Neural progenitor cell (in vitro differentiated cells): ENCODE measurements around the gene DAPL1. TPM values are rescaled to one million over a fixed set of nuclear protein-coding genes. Genes with fewer than 3 reads are reported as not detected.

Experiments
- DNase-seq: peaks from one replicate; pipeline ENCODE4 v3.0.0-alpha.2; 2016; ENCODE audit warnings: low spot score
- H2AFZ ChIP-seq: fragments of 200-600 bp; sonication (generic); replicated peaks from 2 replicates; pipeline ENCODE4 v1.6.1; 2016; ENCODE audit warnings: antibody characterized with exemption
- H3F3A ChIP-seq: fragments of 200-600 bp; sonication (generic); 2 replicates; pipeline ENCODE4 v1.6.1; 2016; ENCODE audit warnings: antibody characterized with exemption, low read depth
- H3K27ac ChIP-seq: fragments of 200-600 bp; sonication (generic); 2 replicates; pipeline ENCODE4 v1.5.1; 2016; ENCODE audit warnings: mild to moderate bottlenecking
- H3K27me3 ChIP-seq: fragments of 200-600 bp; sonication (generic); 2 replicates; pipeline ENCODE4 v1.6.1; 2016; ENCODE audit warnings: mild to moderate bottlenecking, moderate library complexity
- H3K36me3 ChIP-seq: fragments of 200-600 bp; sonication (generic); 2 replicates; pipeline ENCODE4 v1.5.1; 2016
- H3K4me1 ChIP-seq: fragments of 200-600 bp; sonication (generic); 2 replicates; pipeline ENCODE4 v1.6.1; 2016; ENCODE audit warnings: mixed run types
- H3K4me2 ChIP-seq: fragments of 200-600 bp; sonication (generic); 2 replicates; pipeline ENCODE4 v1.6.1; 2016
- H3K4me3 ChIP-seq: fragments of 200-600 bp; sonication (generic); 2 replicates; pipeline ENCODE4 v1.5.1; 2016
- H3K79me2 ChIP-seq: fragments of 200-600 bp; sonication (generic); 2 replicates; pipeline ENCODE4 v1.6.1; 2016; ENCODE audit warnings: low read depth
- H3K9ac ChIP-seq: fragments of 200-600 bp; sonication (generic); 2 replicates; pipeline ENCODE4 v1.6.1; 2016
- H3K9me3 ChIP-seq: fragments of 200-600 bp; sonication (generic); 2 replicates; pipeline ENCODE4 v1.5.1; 2016; ENCODE audit warnings: low read depth
- H4K20me1 ChIP-seq: fragments of 200-600 bp; sonication (generic); 2 replicates; pipeline ENCODE4 v1.6.1; 2016; ENCODE audit warnings: low read depth
- H3K27ac Mint-ChIP-seq: 3 replicates; pipeline ENCODE4 v1.8.0; 2021; ENCODE audit warnings: mixed read lengths
- H3K27me3 Mint-ChIP-seq: 2 replicates; pipeline ENCODE4 v1.8.0; 2022; ENCODE audit warnings: low read depth, mild to moderate bottlenecking, inconsistent platforms, moderate library complexity, mixed read lengths; ENCODE audit not compliant: insufficient read depth
- H3K36me3 Mint-ChIP-seq: 3 replicates; pipeline ENCODE4 v1.8.0; 2021; ENCODE audit warnings: mixed read lengths
- H3K4me1 Mint-ChIP-seq: 3 replicates; pipeline ENCODE4 v1.8.0; 2021; ENCODE audit warnings: mixed read lengths
- H3K4me3 Mint-ChIP-seq: 3 replicates; pipeline ENCODE4 v1.8.0; 2021; ENCODE audit warnings: mild to moderate bottlenecking, moderate library complexity, mixed read lengths
- H3K9me3 Mint-ChIP-seq: 3 replicates; pipeline ENCODE4 v1.8.0; 2020; ENCODE audit warnings: mixed read lengths
- EZH2 ChIP-seq: fragments of 200-600 bp; sonication (generic); IDR thresholded peaks from 2 replicates; pipeline ENCODE4 v1.6.1; 2017; ENCODE audit warnings: antibody characterized with exemption, mild to moderate bottlenecking, moderate library complexity
- EZH2phosphoT487 ChIP-seq: fragments of 200-600 bp; sonication (generic); IDR thresholded peaks from 2 replicates; pipeline ENCODE4 v1.6.1; 2017; ENCODE audit warnings: antibody characterized with exemption
- total RNA-seq: library from RNA; depleted of rRNA; stranded (reverse); fragments of >200 nt; gene quantifications from 2 replicates; pipeline ENCODE4 v1.2.3, GENCODE V29; 2015; ENCODE audit warnings: low replicate concordance
- TF ChIP-seq, protein P1 (sequence below): fragments of 200-600 bp; sonication (generic); IDR thresholded peaks from 2 replicates; pipeline ENCODE4 v1.5.1; 2017; ENCODE audit warnings: antibody characterized with exemption, mild to moderate bottlenecking

DAPL1 gene
- total RNA-seq, 1 donor from 2014 or later, result not detected

DNA sequence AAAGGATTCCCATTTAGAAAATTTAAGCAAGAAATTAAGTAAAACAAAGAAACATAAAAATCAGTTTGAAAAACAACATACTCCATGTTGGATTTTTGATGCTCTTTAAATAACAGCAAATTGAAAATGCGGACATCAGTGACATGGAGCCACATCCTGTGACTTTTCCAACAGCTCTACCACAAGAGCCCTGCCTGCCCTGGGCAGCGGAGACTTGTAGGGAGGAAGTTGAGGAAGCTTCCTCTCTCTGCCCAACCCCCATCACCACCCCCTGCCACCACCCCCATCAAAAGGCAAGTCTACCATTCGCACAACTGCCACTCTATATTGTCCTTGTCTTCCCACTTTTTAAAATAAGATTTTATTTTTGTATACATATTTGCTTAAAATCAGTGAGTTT lies 32.8 kb upstream of the DAPL1 start:
- H3K27ac Mint-ChIP-seq, result no peak overlapping the region
- no peak overlapping the region for H3K4me3 Mint-ChIP-seq
- no peaks in the 10 kb centered on the region for H3K9me3 Mint-ChIP-seq
- H3K4me1 Mint-ChIP-seq, result no peaks in the 10 kb centered on the region
- H3K36me3 Mint-ChIP-seq, result no peaks in the 10 kb centered on the region
- Histone ChIP-seq H4K20me1 (no peaks in the 10 kb centered on the region), H3K36me3 (no peaks in the 10 kb centered on the region), H3K27ac (no peak overlapping the region), H3F3A (no peaks in the 10 kb centered on the region), H3K9ac (no peak overlapping the region), H3K79me2 (no peaks in the 10 kb centered on the region), H2AFZ (no peak overlapping the region), H3K4me1 (no peaks in the 10 kb centered on the region), H3K4me3 (no peak overlapping the region), H3K9me3 (no peaks in the 10 kb centered on the region), H3K27me3 (no peaks in the 10 kb centered on the region), H3K4me2 (no peak overlapping the region)
- TF ChIP-seq EZH2phosphoT487, result no peak
- TF ChIP-seq EZH2, result no peak
- TF ChIP-seq, protein P1, sequence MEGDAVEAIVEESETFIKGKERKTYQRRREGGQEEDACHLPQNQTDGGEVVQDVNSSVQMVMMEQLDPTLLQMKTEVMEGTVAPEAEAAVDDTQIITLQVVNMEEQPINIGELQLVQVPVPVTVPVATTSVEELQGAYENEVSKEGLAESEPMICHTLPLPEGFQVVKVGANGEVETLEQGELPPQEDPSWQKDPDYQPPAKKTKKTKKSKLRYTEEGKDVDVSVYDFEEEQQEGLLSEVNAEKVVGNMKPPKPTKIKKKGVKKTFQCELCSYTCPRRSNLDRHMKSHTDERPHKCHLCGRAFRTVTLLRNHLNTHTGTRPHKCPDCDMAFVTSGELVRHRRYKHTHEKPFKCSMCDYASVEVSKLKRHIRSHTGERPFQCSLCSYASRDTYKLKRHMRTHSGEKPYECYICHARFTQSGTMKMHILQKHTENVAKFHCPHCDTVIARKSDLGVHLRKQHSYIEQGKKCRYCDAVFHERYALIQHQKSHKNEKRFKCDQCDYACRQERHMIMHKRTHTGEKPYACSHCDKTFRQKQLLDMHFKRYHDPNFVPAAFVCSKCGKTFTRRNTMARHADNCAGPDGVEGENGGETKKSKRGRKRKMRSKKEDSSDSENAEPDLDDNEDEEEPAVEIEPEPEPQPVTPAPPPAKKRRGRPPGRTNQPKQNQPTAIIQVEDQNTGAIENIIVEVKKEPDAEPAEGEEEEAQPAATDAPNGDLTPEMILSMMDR, result no peak
- H3K27me3 Mint-ChIP-seq, result peaks cover 2% of the 10 kb centered on the region
- no peak for DNase-seq

DNA sequence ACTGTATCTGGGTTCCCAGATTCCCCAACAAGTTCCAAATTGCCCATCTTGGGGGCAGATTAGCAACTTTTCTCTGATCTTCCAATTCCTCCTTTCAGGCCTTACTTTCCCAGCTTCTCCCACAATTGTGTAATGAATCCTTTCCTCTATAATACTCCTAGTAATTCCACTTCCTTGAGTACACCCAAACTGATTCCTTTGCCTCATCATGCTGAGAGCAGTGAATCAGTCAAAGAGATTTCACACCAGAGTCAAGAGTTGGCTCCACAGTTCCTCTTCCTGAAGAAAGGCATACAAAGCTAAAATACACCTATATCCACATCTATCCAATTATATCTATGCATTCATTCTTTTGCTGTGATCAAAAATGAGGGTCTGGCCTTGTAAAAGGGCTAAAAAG lies 28.6 kb upstream of the DAPL1 start:
- no peaks in the 10 kb centered on the region for H3K4me1 Mint-ChIP-seq
- no peak for DNase-seq
- Histone ChIP-seq H3F3A (no peaks in the 10 kb centered on the region), H3K79me2 (no peaks in the 10 kb centered on the region), H3K36me3 (no peaks in the 10 kb centered on the region), H4K20me1 (no peaks in the 10 kb centered on the region), H3K4me3 (no peak overlapping the region), H3K9me3 (no peaks in the 10 kb centered on the region), H3K27me3 (no peaks in the 10 kb centered on the region), H3K4me1 (no peaks in the 10 kb centered on the region), H3K27ac (no peak overlapping the region), H3K9ac (no peak overlapping the region), H3K4me2 (no peak overlapping the region), H2AFZ (peak overlapping the region; percentile 73)
- H3K4me3 Mint-ChIP-seq, result no peak overlapping the region
- peaks cover 6% of the 10 kb centered on the region for H3K27me3 Mint-ChIP-seq
- no peak overlapping the region for H3K27ac Mint-ChIP-seq
- H3K9me3 Mint-ChIP-seq, result no peaks in the 10 kb centered on the region
- TF ChIP-seq EZH2 (no peak), EZH2phosphoT487 (no peak)
- TF ChIP-seq, protein P1, result no peak
- H3K36me3 Mint-ChIP-seq, result no peaks in the 10 kb centered on the region

DNA sequence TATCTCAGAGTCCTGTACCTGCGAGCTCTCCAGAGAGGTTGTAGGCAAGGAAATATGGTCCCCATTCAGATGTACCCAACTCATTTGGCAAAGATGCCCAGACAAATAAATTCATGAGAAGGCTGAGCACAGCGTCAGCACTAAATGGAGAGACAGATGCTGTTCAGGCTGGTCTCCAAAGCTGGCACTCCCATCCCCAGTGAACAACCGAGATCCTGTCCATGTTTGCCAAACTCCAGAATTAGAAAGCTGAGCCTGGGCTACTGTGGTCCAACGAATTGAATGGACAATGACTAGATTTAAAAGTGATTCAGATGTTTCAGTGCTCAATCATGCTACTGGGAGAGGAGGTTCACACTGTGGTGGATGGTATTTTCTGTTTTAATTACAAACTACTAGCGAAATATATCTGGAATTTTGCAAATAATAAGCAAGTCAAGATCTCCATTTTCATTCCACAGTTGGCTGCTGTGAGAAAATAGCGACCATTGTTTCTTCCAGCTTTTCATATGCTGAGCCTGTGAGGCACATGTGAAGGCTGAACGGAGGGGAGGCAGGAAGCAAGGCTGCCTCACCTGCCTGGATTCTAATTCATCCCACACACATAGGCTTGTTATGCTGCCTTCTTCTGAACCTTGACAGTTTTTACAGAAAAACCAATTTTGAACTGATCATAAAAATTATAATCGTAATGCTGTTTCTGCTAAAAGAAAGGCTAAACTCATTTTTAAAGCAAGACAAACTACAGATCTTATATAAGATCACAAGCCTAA lies 22.6 kb upstream of the DAPL1 start:
- no peaks in the 10 kb centered on the region for H3K36me3 Mint-ChIP-seq
- Histone ChIP-seq H3K4me2 (no peak overlapping the region), H3K27ac (no peak overlapping the region), H3K9ac (no peak overlapping the region), H3K4me1 (no peaks in the 10 kb centered on the region), H3K79me2 (no peaks in the 10 kb centered on the region), H3F3A (no peaks in the 10 kb centered on the region), H3K9me3 (no peaks in the 10 kb centered on the region), H3K27me3 (no peaks in the 10 kb centered on the region), H2AFZ (no peak overlapping the region), H4K20me1 (no peaks in the 10 kb centered on the region), H3K36me3 (no peaks in the 10 kb centered on the region), H3K4me3 (no peak overlapping the region)
- no peak for DNase-seq
- H3K27ac Mint-ChIP-seq, result no peak overlapping the region
- H3K4me3 Mint-ChIP-seq, result no peak overlapping the region
- peaks cover 4% of the 10 kb centered on the region for H3K27me3 Mint-ChIP-seq
- H3K4me1 Mint-ChIP-seq, result no peaks in the 10 kb centered on the region
- H3K9me3 Mint-ChIP-seq, result no peaks in the 10 kb centered on the region
- TF ChIP-seq EZH2phosphoT487, result no peak

DNA sequence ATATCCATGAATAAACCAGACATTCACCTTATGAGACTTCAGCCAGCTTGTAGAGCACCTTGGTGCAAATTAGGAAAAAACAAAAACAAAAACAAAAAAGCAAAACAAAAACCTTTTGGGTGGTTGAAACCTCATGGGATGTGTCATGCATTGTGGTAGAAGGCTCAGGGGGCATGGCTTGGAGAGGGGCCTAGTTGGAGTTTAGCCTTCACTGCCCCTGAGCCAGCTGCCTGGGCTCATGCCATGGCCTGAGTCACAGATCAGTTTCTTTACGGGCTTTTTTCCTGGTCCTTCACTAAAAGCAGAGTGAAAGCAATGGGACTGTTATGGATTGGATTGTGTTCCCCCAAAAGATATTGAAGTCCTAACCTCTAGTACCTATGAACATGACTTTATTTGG lies 22.0 kb upstream of the DAPL1 start:
- H3K9ac ChIP-seq, result no peak overlapping the region
- no peaks in the 10 kb centered on the region for H4K20me1 ChIP-seq
- no peak overlapping the region for H3K27ac Mint-ChIP-seq
- no peaks in the 10 kb centered on the region for H3K36me3 ChIP-seq
- H3K27me3 Mint-ChIP-seq, result peaks cover 4% of the 10 kb centered on the region
- DNase-seq, result no peak
- H3K36me3 Mint-ChIP-seq, result no peaks in the 10 kb centered on the region
- H2AFZ ChIP-seq, result no peak overlapping the region
- no peaks in the 10 kb centered on the region for H3K27me3 ChIP-seq
- H3K4me1 Mint-ChIP-seq, result no peaks in the 10 kb centered on the region
- H3F3A ChIP-seq, result no peaks in the 10 kb centered on the region
- H3K4me1 ChIP-seq, result no peaks in the 10 kb centered on the region
- no peak overlapping the region for H3K27ac ChIP-seq
- H3K4me3 Mint-ChIP-seq, result no peak overlapping the region
- H3K4me3 ChIP-seq, result no peak overlapping the region
- H3K9me3 Mint-ChIP-seq, result no peaks in the 10 kb centered on the region
- no peaks in the 10 kb centered on the region for H3K79me2 ChIP-seq
- no peak overlapping the region for H3K4me2 ChIP-seq
- no peaks in the 10 kb centered on the region for H3K9me3 ChIP-seq
- TF ChIP-seq, protein P1, result no peak
- no peak for TF ChIP-seq EZH2phosphoT487
- TF ChIP-seq EZH2, result no peak
